ENCODE data around the gene PYURF.

Gene PYURF

GRCh38 chr4:88503344-88503743 lies 20.2 kb downstream of the PYURF start:
- no peak for DNase-seq

- DNase-seq: no peak
Measured at GRCh38 chr4:88497859-88498409, 25.6 kb downstream of the PYURF start.

GRCh38 chr4:88489100-88489761 lies 34.3 kb downstream of the PYURF start:
- DNase-seq: no peak

- no peak for DNase-seq
Measured at GRCh38 chr4:88481537-88481936, 42.0 kb downstream of the PYURF start.

GRCh38 chr4:88478247-88478646 lies 45.3 kb downstream of the PYURF start:
- DNase-seq: no peak

GRCh38 chr4:88477229-88477860 lies 46.2 kb downstream of the PYURF start:
- no peak for DNase-seq
